K562 (cell line): ENCODE measurements around the gene AUNIP. TPM values are rescaled to one million over a fixed set of nuclear protein-coding genes. Genes with fewer than 3 reads are reported as not detected.

Source experiments
- ATAC-seq: fragments of 200-7000 bp; cut with Tn5 transposase; 3 replicates; pipeline ENCODE4 v1.9.1; 2020; ENCODE audit warnings: moderate library complexity
- BruUV-seq: library from RNA; stranded (reverse); fragments of 400-500 nt; replicated peaks from 2 replicates; lab custom pipeline; 2021; lab: Mats Ljungman, UMichigan
- CTCF ChIA-PET: fragments of 300-600 bp; formaldehyde crosslinking; extraction: SDS; loops from one replicate; lab custom pipeline; 2021; ENCODE audit warnings: low intra/inter-chr PET ratio; lab: Yijun Ruan, JAX
- POLR2A ChIA-PET: fragments of 300-600, 350-650 bp; sonication (Branson Sonifier 250); formaldehyde crosslinking; extraction: SDS; loops from one replicate; lab custom pipeline; 2021; ENCODE audit warnings: antibody characterized with exemption, inconsistent platforms; lab: Yijun Ruan, JAX
- DNase-seq, 4 experiments: peaks; one replicate each; pipeline versions ENCODE4 v3.0.0 to v3.0.0-alpha.2; 2011 to 2018; ENCODE audit warnings: low spot score in 3 of 4, mixed read lengths in 3 of 4; ENCODE audit errors: extremely low read depth in 1 of 4
- FAIRE-seq: peaks from 2 replicates; lab custom pipeline; 2011; peaks lifted over from hg19 to GRCh38; lab: Jason Lieb, UNC
- H2AFZ ChIP-seq: 2 replicates; pipeline ENCODE4 v1.6.0; 2011; ENCODE audit warnings: low read depth, low read length, control low read depth, inconsistent platforms
- H3K27ac ChIP-seq: fragments of 200-600 bp; 3 replicates; pipeline ENCODE4 v1.8.0; 2011; ENCODE audit warnings: low read depth, mild to moderate bottlenecking, control low read depth, inconsistent platforms, low read length, moderate library complexity, mixed read lengths; ENCODE audit errors: extremely low read depth
- H3K27me3 ChIP-seq, 2 experiments: fragments of 300-600 bp in 1 of 2; 2 replicates in 1 of 2; 3 replicates in 1 of 2; pipeline versions ENCODE4 v1.6.0 to v1.8.0; 2011; ENCODE audit warnings: inconsistent platforms in 2 of 2, low read length in 2 of 2, mild to moderate bottlenecking in 1 of 2, mixed read lengths in 1 of 2, moderate library complexity in 1 of 2; ENCODE audit not compliant: control insufficient read depth in 2 of 2, insufficient read depth in 2 of 2
- H3K36me3 ChIP-seq: fragments of 300-600 bp; 3 replicates; pipeline ENCODE4 v1.8.0; 2011; ENCODE audit warnings: mild to moderate bottlenecking, low read length, inconsistent platforms; ENCODE audit not compliant: control insufficient read depth, insufficient read depth
- H3K4me1 ChIP-seq, 2 experiments: fragments of 200-600 bp in 1 of 2; replicated peaks in 1 of 2; 2 replicates in 1 of 2; 3 replicates in 1 of 2; pipeline versions ENCODE4 v1.5.1 to v1.8.0; 2011; ENCODE audit warnings: inconsistent platforms in 2 of 2, low read length in 2 of 2, mild to moderate bottlenecking in 1 of 2, mixed read lengths in 1 of 2, moderate library complexity in 1 of 2; ENCODE audit not compliant: control insufficient read depth in 2 of 2, insufficient read depth in 2 of 2
- H3K4me2 ChIP-seq: 2 replicates; pipeline ENCODE4 v1.6.1; 2011; ENCODE audit warnings: low read length, control low read depth, inconsistent platforms, mixed read lengths; ENCODE audit not compliant: insufficient read depth
- H3K4me3 ChIP-seq: fragments of 200-600 bp; sonication (generic), shearing (Covaris generic); 2 replicates; pipeline ENCODE4 v1.5.1; 2016; ENCODE audit warnings: control low read depth, inconsistent platforms
- H3K79me2 ChIP-seq: fragments of 200-600 bp; 3 replicates; pipeline ENCODE4 v1.8.0; 2011; ENCODE audit warnings: low read length, inconsistent platforms; ENCODE audit not compliant: control insufficient read depth, insufficient read depth
- H3K9ac ChIP-seq, 2 experiments: 2 replicates each; pipeline versions ENCODE4 v1.6.0 to v1.6.1; 2011; ENCODE audit warnings: low read depth in 2 of 2, low read length in 2 of 2, control low read depth in 1 of 2, inconsistent platforms in 1 of 2, mild to moderate bottlenecking in 1 of 2, mixed read lengths in 1 of 2; ENCODE audit not compliant: insufficient read depth in 1 of 2
- H3K9me1 ChIP-seq: one replicate; pipeline ENCODE4 v1.6.0; 2011; ENCODE audit warnings: inconsistent platforms, mild to moderate bottlenecking, low read length, moderate library complexity; ENCODE audit not compliant: control insufficient read depth, insufficient read depth
- H3K9me3 ChIP-seq: replicated peaks from 2 replicates; pipeline ENCODE4 v1.5.1; 2011; ENCODE audit warnings: low read depth, low read length, inconsistent platforms; ENCODE audit not compliant: control insufficient read depth, insufficient read depth
- H4K20me1 ChIP-seq: replicated peaks from 2 replicates; pipeline ENCODE4 v1.6.1; 2011; ENCODE audit warnings: low read length, inconsistent platforms, mixed read lengths; ENCODE audit not compliant: control insufficient read depth, insufficient read depth
- ARID1B ChIP-seq: fragments of 450-650 bp; IDR thresholded peaks from 2 replicates; pipeline ENCODE4 v1.6.1; 2016; ENCODE audit warnings: antibody characterized with exemption, mild to moderate bottlenecking, inconsistent platforms
- BHLHE40 ChIP-seq: IDR thresholded peaks from 2 replicates; pipeline ENCODE4 v1.6.1; 2011; ENCODE audit warnings: low read length, improper control_type of control experiment
- CBX5 ChIP-seq: IDR thresholded peaks from 2 replicates; pipeline ENCODE4 v1.6.1; 2014; ENCODE audit warnings: low read depth, borderline replicate concordance
- CREM ChIP-seq: IDR thresholded peaks from 2 replicates; pipeline ENCODE4 v1.6.1; 2014; ENCODE audit warnings: antibody characterized with exemption, low read depth
- FOXA3 ChIP-seq, 2 experiments: fragments of 450-650 bp in 1 of 2; sonication (generic) in 1 of 2; formaldehyde crosslinking; IDR thresholded peaks in 1 of 2; conservative IDR thresholded peaks in 1 of 2; 2 replicates each; pipeline versions ENCODE4 v1.4.0 to v1.8.0; 2020 to 2022; ENCODE audit warnings: mild to moderate bottlenecking in 2 of 2, missing genetic modification reagents in 1 of 2
- GTF2E2 ChIP-seq: fragments of 200-800 bp; sonication (Bioruptor generic); IDR thresholded peaks from 2 replicates; pipeline ENCODE4 v1.6.1; 2016; ENCODE audit warnings: missing genetic modification characterization, missing compliant biosample characterization
- HNRNPL ChIP-seq: fragments of 200-400 bp; formaldehyde crosslinking; IDR thresholded peaks from 2 replicates; pipeline ENCODE4 v1.6.1; 2017; ENCODE audit warnings: low read depth, mild to moderate bottlenecking, low read length
- SRSF1 ChIP-seq: fragments of 200-400 bp; formaldehyde crosslinking; IDR thresholded peaks from 2 replicates; pipeline ENCODE4 v1.6.1; 2017; ENCODE audit warnings: mild to moderate bottlenecking, low read depth, low read length, moderate library complexity
- TEAD4 ChIP-seq, 2 experiments: sonication (generic) in 1 of 2; formaldehyde crosslinking in 1 of 2; IDR thresholded peaks; 2 replicates each; pipeline versions ENCODE4 v1.6.1 to v1.8.0; 2012 to 2022; ENCODE audit warnings: borderline replicate concordance in 1 of 2, inconsistent platforms in 1 of 2, low read length in 1 of 2, mild to moderate bottlenecking in 1 of 2, missing genetic modification reagents in 1 of 2
- ZNF561 ChIP-seq: fragments of 450-650 bp; formaldehyde crosslinking; conservative IDR thresholded peaks from 2 replicates; pipeline ENCODE4 v1.4.0; 2020; ENCODE audit warnings: mild to moderate bottlenecking, moderate library complexity
- WGBS: fragments of 100-300 bp; shearing (Covaris generic); methylation state at CpG from one replicate; pipeline ENCODE4 v1.1.6; 2016; ENCODE audit warnings: low coverage, mixed read lengths; ENCODE audit not compliant: insufficient coverage; ENCODE audit errors: missing lambda C conversion rate; 5-methylcytosine and 5-hydroxymethylcytosine counted together
- in situ Hi-C: fragments of 300-500 bp; cut with MboI; formaldehyde crosslinking; loops from 4 replicates; pipeline ENCODE4 v1.15.0; 2018; ENCODE audit warnings: inconsistent platforms, mixed read lengths
- intact Hi-C: fragments of 100-400 bp; cut with micrococcal nuclease; formaldehyde crosslinking; loops from 2 replicates; pipeline ENCODE4 v1.14.2; 2022
- polyA plus RNA-seq, 8 experiments: library from polyadenylated mRNA; depleted of rRNA in 4 of 8; stranded (reverse) in 5 of 8; unstranded in 3 of 8; fragments of >200 nt; fragmentation: Nextera tagmentation in 2 of 8; fragmentation: Illumina TruSeq in 1 of 8; extraction: Ambion mirVana in 2 of 8; extraction: Trizol in 1 of 8; gene quantifications; 2 replicates each; pipeline versions ENCODE4 v1.2.1 to v1.2.3, GENCODE V29; 2011 to 2014; ENCODE audit warnings: inconsistent platforms in 1 of 8, missing spikeins in 1 of 8
- total RNA-seq, 7 experiments: library from RNA; depleted of rRNA in 6 of 7; stranded (reverse); fragments of >200 nt in 6 of 7; fragmentation: Illumina TruSeq in 2 of 7; extraction: Trizol in 2 of 7; gene quantifications; 2 replicates each; pipeline versions ENCODE4 v1.2.1 to v1.2.3, GENCODE V29; 2011 to 2021; ENCODE audit warnings: low replicate concordance in 1 of 7
- TF ChIP-seq, protein P1 (sequence below): fragments of 250-450 bp; sonication (Bioruptor Pico); IDR thresholded peaks from 2 replicates; pipeline ENCODE4 v1.4.0; 2020; ENCODE audit warnings: mild to moderate bottlenecking
- TF ChIP-seq, protein P2 (sequence below): IDR thresholded peaks from 2 replicates; pipeline ENCODE4 v1.6.1; 2012; ENCODE audit warnings: low read depth, low read length, improper control_type of control experiment, borderline replicate concordance
- TF ChIP-seq, protein P3 (sequence below): sonication (generic); IDR thresholded peaks from 2 replicates; pipeline ENCODE4 v1.6.1; 2016
- TF ChIP-seq, protein P4 (sequence below): IDR thresholded peaks from 2 replicates; pipeline ENCODE4 v1.6.1; 2014; ENCODE audit warnings: antibody characterized with exemption

Gene AUNIP
- total and polyA plus RNA-seq, 9 of the 15 experiments (the other 6 are each of a cell fraction or from before 2014, with no cell fraction given): 12.1 to 53.8 (median 47.1) TPM

DNA sequence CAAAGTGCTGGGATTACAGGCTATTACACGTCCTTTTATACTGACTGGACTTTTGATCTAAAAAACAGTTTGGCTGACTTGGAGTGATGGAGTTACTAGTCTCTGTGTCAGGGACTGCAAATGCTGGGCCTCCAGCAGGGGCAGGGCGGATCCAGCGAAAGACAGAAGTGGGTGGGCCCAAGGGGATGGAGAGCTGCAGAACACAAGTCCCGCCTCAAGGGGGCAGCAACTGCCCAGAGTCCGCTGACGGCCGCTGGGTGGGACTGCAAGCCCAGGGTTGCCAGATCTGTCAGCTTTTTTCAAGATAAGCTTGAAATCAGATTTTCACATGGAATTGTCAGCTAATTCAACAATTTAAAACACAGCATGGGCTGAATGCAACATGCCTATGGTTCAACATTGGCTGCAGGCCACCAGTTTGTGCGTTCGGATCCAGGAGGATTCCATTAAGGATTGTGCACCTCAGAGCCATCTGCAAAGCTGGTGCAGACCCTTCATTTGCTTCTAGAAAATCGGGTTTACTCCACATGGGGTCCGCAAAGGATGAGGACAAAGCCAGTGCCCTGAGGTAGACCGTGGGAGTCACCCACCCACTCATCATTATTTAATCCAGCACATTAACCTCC lies 36.2 kb upstream of the AUNIP start:
- peaks cover 62% of the 10 kb centered on the region for H3K36me3 ChIP-seq
- ChIA-PET CTCF (interaction anchor here (0.7 to 4.3 kb wide), 11 partner anchors 9 to 268 kb away, joined by 3 to 120 read pairs (median 5); partner anchors contain the start of gene PAFAH2), POLR2A (interaction anchor here (0.5 to 7.6 kb wide), 41 partner anchors 9 to 248 kb away, joined by 3 to 89 read pairs (median 5); partner anchors contain the start of genes EXTL1, MTFR1L and PAFAH2)
- no peaks in the 10 kb centered on the region for H3K27me3 ChIP-seq
- in situ Hi-C loops (loop anchor here (5.0 kb wide), 2 partner anchors 102 to 252 kb away; partner anchors contain the start of gene PAFAH2), intact Hi-C loops (loop anchor here (1.0 to 5.0 kb wide), 5 partner anchors 59 to 252 kb away; partner anchors contain the start of gene PAFAH2)
- H3K9ac ChIP-seq: no peak overlapping the region
- H3K9me3 ChIP-seq: no peaks in the 10 kb centered on the region
- ATAC-seq (peak; percentile 88), FAIRE-seq (peak; percentile 94), DNase-seq (peak; percentile 95 to 99 (median 98))
- H3K79me2 ChIP-seq: peaks cover 8% of the 10 kb centered on the region; the same call in 1 of the 3 replicates
- H3K27ac ChIP-seq: no peak overlapping the region
- H3K4me1 ChIP-seq: peaks cover 12 to 22% of the 10 kb centered on the region in 2 experiments
- no TSS peak for BruUV-seq
- 17% methylated on average over 12 of the region's 12 CpGs for WGBS
- H3K4me3 ChIP-seq: no peak overlapping the region
- H4K20me1 ChIP-seq: peaks cover 9% of the 10 kb centered on the region; the same call in 1 of the 2 replicates
- H2AFZ ChIP-seq: no peak overlapping the region
- H3K9me1 ChIP-seq: no peaks in the 10 kb centered on the region
- no peak overlapping the region for H3K4me2 ChIP-seq
- TF ChIP-seq, protein P1, sequence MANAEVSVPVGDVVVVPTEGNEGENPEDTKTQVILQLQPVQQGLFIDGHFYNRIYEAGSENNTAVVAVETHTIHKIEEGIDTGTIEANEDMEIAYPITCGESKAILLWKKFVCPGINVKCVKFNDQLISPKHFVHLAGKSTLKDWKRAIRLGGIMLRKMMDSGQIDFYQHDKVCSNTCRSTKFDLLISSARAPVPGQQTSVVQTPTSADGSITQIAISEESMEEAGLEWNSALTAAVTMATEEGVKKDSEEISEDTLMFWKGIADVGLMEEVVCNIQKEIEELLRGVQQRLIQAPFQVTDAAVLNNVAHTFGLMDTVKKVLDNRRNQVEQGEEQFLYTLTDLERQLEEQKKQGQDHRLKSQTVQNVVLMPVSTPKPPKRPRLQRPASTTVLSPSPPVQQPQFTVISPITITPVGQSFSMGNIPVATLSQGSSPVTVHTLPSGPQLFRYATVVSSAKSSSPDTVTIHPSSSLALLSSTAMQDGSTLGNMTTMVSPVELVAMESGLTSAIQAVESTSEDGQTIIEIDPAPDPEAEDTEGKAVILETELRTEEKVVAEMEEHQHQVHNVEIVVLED (CRISPR knock-in tag): no peak
- TF ChIP-seq, protein P2, sequence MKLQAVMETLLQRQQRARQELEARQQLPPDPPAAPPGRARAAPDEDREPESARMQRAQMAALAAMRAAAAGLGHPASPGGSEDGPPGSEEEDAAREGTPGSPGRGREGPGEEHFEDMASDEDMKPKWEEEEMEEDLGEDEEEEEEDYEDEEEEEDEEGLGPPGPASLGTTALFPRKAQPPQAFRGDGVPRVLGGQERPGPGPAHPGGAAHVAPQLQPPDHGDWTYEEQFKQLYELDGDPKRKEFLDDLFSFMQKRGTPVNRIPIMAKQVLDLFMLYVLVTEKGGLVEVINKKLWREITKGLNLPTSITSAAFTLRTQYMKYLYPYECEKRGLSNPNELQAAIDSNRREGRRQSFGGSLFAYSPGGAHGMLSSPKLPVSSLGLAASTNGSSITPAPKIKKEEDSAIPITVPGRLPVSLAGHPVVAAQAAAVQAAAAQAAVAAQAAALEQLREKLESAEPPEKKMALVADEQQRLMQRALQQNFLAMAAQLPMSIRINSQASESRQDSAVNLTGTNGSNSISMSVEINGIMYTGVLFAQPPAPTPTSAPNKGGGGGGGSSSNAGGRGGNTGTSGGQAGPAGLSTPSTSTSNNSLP: peak; percentile 71; the same call in 1 of the 2 replicates
- TF ChIP-seq, protein P3, sequence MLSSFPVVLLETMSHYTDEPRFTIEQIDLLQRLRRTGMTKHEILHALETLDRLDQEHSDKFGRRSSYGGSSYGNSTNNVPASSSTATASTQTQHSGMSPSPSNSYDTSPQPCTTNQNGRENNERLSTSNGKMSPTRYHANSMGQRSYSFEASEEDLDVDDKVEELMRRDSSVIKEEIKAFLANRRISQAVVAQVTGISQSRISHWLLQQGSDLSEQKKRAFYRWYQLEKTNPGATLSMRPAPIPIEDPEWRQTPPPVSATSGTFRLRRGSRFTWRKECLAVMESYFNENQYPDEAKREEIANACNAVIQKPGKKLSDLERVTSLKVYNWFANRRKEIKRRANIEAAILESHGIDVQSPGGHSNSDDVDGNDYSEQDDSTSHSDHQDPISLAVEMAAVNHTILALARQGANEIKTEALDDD: peak; percentile 65; the same call in 1 of the 2 replicates
- peak; percentile 48; the same call in 1 of the 2 replicates for TF ChIP-seq TEAD4 (IDR thresholded peaks at IDR 0.05; ENCODE audit: low read length)
- TF ChIP-seq TEAD4 (CRISPR knock-in tag; IDR thresholded peaks at IDR 0.05; ENCODE audit: borderline replicate concordance): no peak
- no peak for TF ChIP-seq HNRNPL
- peak; percentile 79 for TF ChIP-seq CREM
- TF ChIP-seq GTF2E2 (tag): no peak
- no peak for TF ChIP-seq ZNF561 (CRISPR knock-in tag)
- peak; percentile 54 for TF ChIP-seq BHLHE40
- TF ChIP-seq, protein P4, sequence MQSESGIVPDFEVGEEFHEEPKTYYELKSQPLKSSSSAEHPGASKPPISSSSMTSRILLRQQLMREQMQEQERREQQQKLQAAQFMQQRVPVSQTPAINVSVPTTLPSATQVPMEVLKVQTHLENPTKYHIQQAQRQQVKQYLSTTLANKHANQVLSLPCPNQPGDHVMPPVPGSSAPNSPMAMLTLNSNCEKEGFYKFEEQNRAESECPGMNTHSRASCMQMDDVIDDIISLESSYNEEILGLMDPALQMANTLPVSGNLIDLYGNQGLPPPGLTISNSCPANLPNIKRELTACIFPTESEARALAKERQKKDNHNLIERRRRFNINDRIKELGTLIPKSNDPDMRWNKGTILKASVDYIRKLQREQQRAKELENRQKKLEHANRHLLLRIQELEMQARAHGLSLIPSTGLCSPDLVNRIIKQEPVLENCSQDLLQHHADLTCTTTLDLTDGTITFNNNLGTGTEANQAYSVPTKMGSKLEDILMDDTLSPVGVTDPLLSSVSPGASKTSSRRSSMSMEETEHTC: no peak
- TF ChIP-seq SRSF1: no peak
- TF ChIP-seq CBX5: peak; percentile 59; the same call in 1 of the 2 replicates
- TF ChIP-seq FOXA3 (CRISPR knock-in tag; conservative IDR thresholded peaks at IDR 0.05 in 1 of 2, IDR thresholded peaks at IDR 0.05 in 1 of 2): peak in 1 of 2 experiments; percentile 67; a peak in 1 of 4 replicates
- 0 out of 2 replicates have a peak, but pooled peaks have one; percentile 37 for TF ChIP-seq ARID1B
